AG20443 (cell line): Measurements from ENCODE around the gene TESK1.

Source experiments
- DNase-seq: peaks from one replicate; pipeline ENCODE4 v3.0.0; 2012; ENCODE audit warnings: low spot score, mixed read lengths

Gene TESK1

GRCh38 chr9:35604578-35605350 lies at the start of gene TESK1:
Gene TESK1 (plus strand): TSS chr9:35605262. CDS start chr9:35605620, 358 bp downstream.
- peak; percentile 90 for DNase-seq

DNA sequence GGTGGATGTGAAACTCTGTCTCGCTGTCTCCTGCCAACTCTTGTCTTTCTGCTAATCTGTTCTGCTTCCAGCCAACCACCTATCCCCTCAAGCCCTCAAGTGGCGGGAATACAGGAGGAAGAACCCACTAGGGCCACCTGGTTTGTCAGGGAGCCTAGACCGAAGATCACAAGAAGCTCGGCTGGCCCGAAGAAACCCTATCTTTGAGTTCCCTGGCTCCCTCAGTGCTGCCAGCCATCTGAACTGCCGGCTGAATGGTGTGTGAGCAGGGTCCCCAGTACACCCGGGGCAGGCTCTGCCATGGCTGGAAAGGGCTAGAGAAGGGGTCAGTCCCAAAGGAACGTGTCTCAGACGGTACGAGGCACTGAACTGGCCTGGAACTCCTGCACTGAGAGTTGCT lies 49.2 kb upstream of the TESK1 start:
- DNase-seq: no peak

GRCh38 chr9:35556776-35557175 lies 48.3 kb upstream of the TESK1 start:
- DNase-seq: no peak

DNA sequence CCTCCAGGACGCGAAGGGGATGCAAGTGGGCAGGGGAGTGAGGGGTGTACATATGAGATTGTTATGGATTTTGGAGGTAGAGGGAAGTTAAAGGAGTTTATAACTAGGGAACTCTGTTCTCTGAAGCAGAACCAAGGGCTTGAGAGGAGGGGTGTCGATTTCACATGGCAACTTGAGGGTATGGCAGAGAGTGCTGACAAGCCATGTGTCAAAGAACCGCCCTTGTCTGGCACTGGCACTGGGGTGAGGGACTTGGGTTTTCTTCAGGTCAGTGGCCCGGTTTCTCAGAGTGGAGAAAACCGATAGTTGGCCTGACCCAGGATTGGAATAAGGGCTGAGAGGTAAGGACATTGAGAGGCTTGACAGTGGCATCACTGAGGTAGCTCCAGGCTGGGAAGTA lies 47.7 kb upstream of the TESK1 start:
- DNase-seq: no peak

- DNase-seq: no peak
Measured at GRCh38 chr9:35558185-35558584, 46.9 kb upstream of the TESK1 start.

- no peak for DNase-seq
Measured at GRCh38 chr9:35559792-35560530, 45.1 kb upstream of the TESK1 start.

DNA sequence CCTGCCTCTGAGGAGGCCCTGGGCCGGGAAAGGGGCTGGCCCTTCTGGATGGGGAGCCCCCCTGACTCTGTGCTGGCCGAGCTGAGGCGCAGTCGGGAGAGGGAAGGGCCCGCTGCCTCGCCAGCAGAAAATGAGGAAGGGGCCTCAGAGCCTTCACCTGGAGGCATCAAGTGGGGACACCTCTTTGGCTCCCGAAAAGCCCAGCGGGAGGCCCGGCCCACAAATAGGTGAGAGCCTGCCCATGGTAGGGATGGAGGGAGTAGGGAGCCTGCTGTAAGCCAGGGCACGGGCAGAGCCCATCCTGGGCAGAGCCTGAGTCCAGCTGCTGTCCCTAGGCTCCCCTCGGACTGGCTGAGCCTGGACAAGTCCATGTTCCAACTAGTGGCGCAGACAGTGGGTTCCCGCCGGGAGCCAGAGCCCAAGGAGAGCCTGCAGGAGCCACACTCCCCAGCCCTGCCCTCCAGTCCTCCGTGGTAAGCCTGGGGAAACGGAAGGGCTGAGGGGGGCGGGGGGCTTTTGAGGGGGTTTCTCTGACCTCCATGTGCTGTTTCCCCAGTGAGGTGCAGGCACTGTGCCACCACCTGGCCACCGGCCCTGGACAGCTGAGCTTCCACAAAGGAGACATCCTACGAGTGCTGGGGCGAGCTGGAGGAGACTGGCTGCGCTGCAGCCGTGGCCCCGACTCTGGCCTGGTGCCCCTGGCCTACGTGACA lies 44.3 kb upstream of the TESK1 start:
- no peak for DNase-seq

GRCh38 chr9:35561468-35562261 lies 43.4 kb upstream of the TESK1 start:
- DNase-seq: no peak

- DNase-seq: no peak
Measured at GRCh38 chr9:35562895-35563780, 41.9 kb upstream of the TESK1 start.

GRCh38 chr9:35563791-35564197 lies 41.3 kb upstream of the TESK1 start:
- DNase-seq: no peak

GRCh38 chr9:35564658-35565061 lies 40.4 kb upstream of the TESK1 start:
- DNase-seq: no peak

DNA sequence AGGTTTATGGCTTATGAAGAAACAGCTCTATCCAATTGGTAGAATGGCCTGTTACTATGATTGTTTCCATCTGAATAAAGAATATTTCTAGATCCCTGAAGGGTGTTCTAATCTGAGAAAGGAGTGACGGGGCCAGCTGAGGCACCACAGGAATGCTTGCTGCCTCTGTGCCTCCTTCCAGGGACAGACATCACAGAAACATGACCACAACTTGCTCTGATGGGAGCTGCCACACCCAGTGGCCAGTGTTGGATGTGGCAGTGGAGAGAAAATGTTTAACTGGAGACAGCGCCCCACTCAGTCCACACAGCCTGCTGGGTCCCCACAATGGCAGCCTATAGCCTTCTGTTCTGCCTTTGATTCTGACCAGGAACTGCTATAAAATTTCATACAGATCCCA lies 38.6 kb upstream of the TESK1 start:
- peak; percentile 86 for DNase-seq

- DNase-seq: no peak
Measured at GRCh38 chr9:35568196-35568595, 36.9 kb upstream of the TESK1 start.

- no peak for DNase-seq
Measured at GRCh38 chr9:35569206-35569605, 35.9 kb upstream of the TESK1 start.

- no peak for DNase-seq
Measured at GRCh38 chr9:35570709-35571504, 34.2 kb upstream of the TESK1 start.

- DNase-seq: no peak
Measured at GRCh38 chr9:35574578-35575122, 30.4 kb upstream of the TESK1 start.

GRCh38 chr9:35575478-35575877 lies 29.6 kb upstream of the TESK1 start:
- DNase-seq: no peak

DNA sequence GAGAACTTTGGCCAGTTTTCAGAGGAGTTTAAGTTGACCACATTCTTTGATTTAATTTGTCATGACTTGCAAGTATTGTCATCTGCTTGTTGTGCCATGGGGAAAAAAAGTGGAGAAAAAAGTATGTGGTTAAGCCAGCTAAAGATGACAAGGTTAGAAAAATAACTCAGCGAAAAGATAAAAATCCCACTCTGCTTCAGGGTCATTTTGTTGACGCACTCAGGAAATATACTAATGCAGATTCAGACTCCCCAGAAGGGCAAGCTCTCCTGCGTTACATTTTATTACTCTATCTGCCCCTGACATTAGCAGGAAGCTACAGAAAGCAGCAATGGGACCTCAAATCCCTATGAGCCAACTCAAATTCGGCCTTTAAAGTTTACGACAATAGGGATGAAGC lies 27.6 kb upstream of the TESK1 start:
- DNase-seq: no peak

GRCh38 chr9:35579130-35579529 lies 25.9 kb upstream of the TESK1 start:
- DNase-seq: no peak
